Neural progenitor cell (in vitro differentiated cells): ENCODE measurements around the gene SACS. TPM values are rescaled to one million over a fixed set of nuclear protein-coding genes. Genes with fewer than 3 reads are reported as not detected.

Experiments
- DNase-seq: peaks from one replicate; pipeline ENCODE4 v3.0.0-alpha.2; 2016; ENCODE audit warnings: low spot score
- H2AFZ ChIP-seq: fragments of 200-600 bp; sonication (generic); replicated peaks from 2 replicates; pipeline ENCODE4 v1.6.1; 2016; ENCODE audit warnings: antibody characterized with exemption
- H3F3A ChIP-seq: fragments of 200-600 bp; sonication (generic); 2 replicates; pipeline ENCODE4 v1.6.1; 2016; ENCODE audit warnings: antibody characterized with exemption, low read depth
- H3K27ac ChIP-seq: fragments of 200-600 bp; sonication (generic); 2 replicates; pipeline ENCODE4 v1.5.1; 2016; ENCODE audit warnings: mild to moderate bottlenecking
- H3K27me3 ChIP-seq: fragments of 200-600 bp; sonication (generic); 2 replicates; pipeline ENCODE4 v1.6.1; 2016; ENCODE audit warnings: mild to moderate bottlenecking, moderate library complexity
- H3K36me3 ChIP-seq: fragments of 200-600 bp; sonication (generic); 2 replicates; pipeline ENCODE4 v1.5.1; 2016
- H3K4me1 ChIP-seq: fragments of 200-600 bp; sonication (generic); 2 replicates; pipeline ENCODE4 v1.6.1; 2016; ENCODE audit warnings: mixed run types
- H3K4me2 ChIP-seq: fragments of 200-600 bp; sonication (generic); 2 replicates; pipeline ENCODE4 v1.6.1; 2016
- H3K4me3 ChIP-seq: fragments of 200-600 bp; sonication (generic); 2 replicates; pipeline ENCODE4 v1.5.1; 2016
- H3K79me2 ChIP-seq: fragments of 200-600 bp; sonication (generic); 2 replicates; pipeline ENCODE4 v1.6.1; 2016; ENCODE audit warnings: low read depth
- H3K9ac ChIP-seq: fragments of 200-600 bp; sonication (generic); 2 replicates; pipeline ENCODE4 v1.6.1; 2016
- H3K9me3 ChIP-seq: fragments of 200-600 bp; sonication (generic); 2 replicates; pipeline ENCODE4 v1.5.1; 2016; ENCODE audit warnings: low read depth
- H4K20me1 ChIP-seq: fragments of 200-600 bp; sonication (generic); 2 replicates; pipeline ENCODE4 v1.6.1; 2016; ENCODE audit warnings: low read depth
- H3K27ac Mint-ChIP-seq: 3 replicates; pipeline ENCODE4 v1.8.0; 2021; ENCODE audit warnings: mixed read lengths
- H3K27me3 Mint-ChIP-seq: 2 replicates; pipeline ENCODE4 v1.8.0; 2022; ENCODE audit warnings: low read depth, mild to moderate bottlenecking, inconsistent platforms, moderate library complexity, mixed read lengths; ENCODE audit not compliant: insufficient read depth
- H3K36me3 Mint-ChIP-seq: 3 replicates; pipeline ENCODE4 v1.8.0; 2021; ENCODE audit warnings: mixed read lengths
- H3K4me1 Mint-ChIP-seq: 3 replicates; pipeline ENCODE4 v1.8.0; 2021; ENCODE audit warnings: mixed read lengths
- H3K4me3 Mint-ChIP-seq: 3 replicates; pipeline ENCODE4 v1.8.0; 2021; ENCODE audit warnings: mild to moderate bottlenecking, moderate library complexity, mixed read lengths
- H3K9me3 Mint-ChIP-seq: 3 replicates; pipeline ENCODE4 v1.8.0; 2020; ENCODE audit warnings: mixed read lengths
- CTCF ChIP-seq: fragments of 200-600 bp; sonication (generic); IDR thresholded peaks from 2 replicates; pipeline ENCODE4 v1.5.1; 2017; ENCODE audit warnings: antibody characterized with exemption, mild to moderate bottlenecking
- EZH2 ChIP-seq: fragments of 200-600 bp; sonication (generic); IDR thresholded peaks from 2 replicates; pipeline ENCODE4 v1.6.1; 2017; ENCODE audit warnings: antibody characterized with exemption, mild to moderate bottlenecking, moderate library complexity
- EZH2phosphoT487 ChIP-seq: fragments of 200-600 bp; sonication (generic); IDR thresholded peaks from 2 replicates; pipeline ENCODE4 v1.6.1; 2017; ENCODE audit warnings: antibody characterized with exemption
- total RNA-seq: library from RNA; depleted of rRNA; stranded (reverse); fragments of >200 nt; gene quantifications from 2 replicates; pipeline ENCODE4 v1.2.3, GENCODE V29; 2015; ENCODE audit warnings: low replicate concordance

The SACS gene
- total RNA-seq, 1 donor from 2014 or later: 77.7 TPM

GRCh38 chr13:23377579-23377978 is 55.9 kb downstream of the SACS start:
- H3K27me3 ChIP-seq: no peaks in the 10 kb centered on the region
- peaks cover 7% of the 10 kb centered on the region for H3F3A ChIP-seq
- Mint-ChIP-seq H3K9me3 (peaks cover 2% of the 10 kb centered on the region), H3K4me1 (peaks cover 26% of the 10 kb centered on the region), H3K36me3 (peaks cover 15% of the 10 kb centered on the region), H3K27ac (no peak overlapping the region), H3K4me3 (no peak overlapping the region), H3K27me3 (peaks cover 3% of the 10 kb centered on the region)
- peaks cover 11% of the 10 kb centered on the region for H4K20me1 ChIP-seq
- no peaks in the 10 kb centered on the region for H3K9me3 ChIP-seq
- H3K36me3 ChIP-seq: no peaks in the 10 kb centered on the region
- no peak overlapping the region for H2AFZ ChIP-seq
- peaks cover 16% of the 10 kb centered on the region for H3K4me1 ChIP-seq
- H3K79me2 ChIP-seq: peaks cover 25% of the 10 kb centered on the region
- no peak overlapping the region for H3K9ac ChIP-seq
- H3K27ac ChIP-seq: no peak overlapping the region
- TF ChIP-seq EZH2phosphoT487: no peak
- no peak for TF ChIP-seq EZH2
- no peak for TF ChIP-seq CTCF
- DNase-seq: no peak
- H3K4me3 ChIP-seq: no peak overlapping the region
- H3K4me2 ChIP-seq: no peak overlapping the region

- Mint-ChIP-seq H3K36me3 (peaks cover 26% of the 10 kb centered on the region), H3K4me1 (peaks cover 13% of the 10 kb centered on the region), H3K4me3 (peak overlapping the region; percentile 86), H3K9me3 (peaks cover 2% of the 10 kb centered on the region), H3K27me3 (peaks cover 3% of the 10 kb centered on the region), H3K27ac (no peak overlapping the region)
- H3K36me3 ChIP-seq: peaks cover 12% of the 10 kb centered on the region
- peaks cover 15% of the 10 kb centered on the region for H3K4me1 ChIP-seq
- DNase-seq: peak; percentile 97
- no peaks in the 10 kb centered on the region for H3K9me3 ChIP-seq
- no peak overlapping the region for H3K27ac ChIP-seq
- TF ChIP-seq EZH2: peak; percentile 22
- TF ChIP-seq CTCF: peak; percentile 27
- no peak for TF ChIP-seq EZH2phosphoT487
- no peaks in the 10 kb centered on the region for H3K27me3 ChIP-seq
- H3K4me3 ChIP-seq: peak overlapping the region; percentile 79
- H3F3A ChIP-seq: peaks cover 7% of the 10 kb centered on the region
- H3K9ac ChIP-seq: peak overlapping the region; percentile 34
- peak overlapping the region; percentile 82 for H2AFZ ChIP-seq
- H3K79me2 ChIP-seq: peaks cover 43% of the 10 kb centered on the region
- H3K4me2 ChIP-seq: peak overlapping the region; percentile 85
- H4K20me1 ChIP-seq: peaks cover 11% of the 10 kb centered on the region
Measured at GRCh38 chr13:23375001-23375971, 58.2 kb downstream of the SACS start.

GRCh38 chr13:23372264-23372906 is 61.1 kb downstream of the SACS start:
- Histone ChIP-seq H3K36me3 (peaks cover 27% of the 10 kb centered on the region), H3K4me3 (no peak overlapping the region), H3F3A (peaks cover 7% of the 10 kb centered on the region), H3K4me2 (no peak overlapping the region), H3K27ac (no peak overlapping the region), H3K4me1 (peaks cover 8% of the 10 kb centered on the region), H4K20me1 (peaks cover 11% of the 10 kb centered on the region), H3K9me3 (no peaks in the 10 kb centered on the region), H3K27me3 (no peaks in the 10 kb centered on the region), H2AFZ (no peak overlapping the region), H3K79me2 (peaks cover 43% of the 10 kb centered on the region), H3K9ac (no peak overlapping the region)
- no peak for DNase-seq
- H3K4me3 Mint-ChIP-seq: no peak overlapping the region
- no peaks in the 10 kb centered on the region for H3K27me3 Mint-ChIP-seq
- TF ChIP-seq EZH2phosphoT487 (no peak), CTCF (no peak), EZH2 (no peak)
- H3K9me3 Mint-ChIP-seq: peaks cover 1% of the 10 kb centered on the region
- peaks cover 28% of the 10 kb centered on the region for H3K36me3 Mint-ChIP-seq
- peaks cover 13% of the 10 kb centered on the region for H3K4me1 Mint-ChIP-seq
- H3K27ac Mint-ChIP-seq: no peak overlapping the region
